HFFc6 (cell line): Measurements from ENCODE around the gene TBX21. TPM values are rescaled to one million over a fixed set of nuclear protein-coding genes. Genes with fewer than 3 reads are reported as not detected.
A peak's percentile ranks its signal among the peaks of the same experiment; 100 is the strongest.

Experiments used
- DNase-seq: peaks from one replicate; pipeline ENCODE4 v3.0.0-alpha.2; 2018
- H3K27ac Mint-ChIP-seq: 2 replicates; pipeline ENCODE4 v1.8.0; 2020; ENCODE audit warnings: mild to moderate bottlenecking, mixed read lengths
- H3K27me3 Mint-ChIP-seq: 2 replicates; pipeline ENCODE4 v1.8.0; 2021; ENCODE audit warnings: mild to moderate bottlenecking, moderate library complexity, mixed read lengths; ENCODE audit not compliant: insufficient read depth
- H3K36me3 Mint-ChIP-seq: 2 replicates; pipeline ENCODE4 v1.8.0; 2021; ENCODE audit warnings: low read depth, mixed read lengths
- H3K4me1 Mint-ChIP-seq: 2 replicates; pipeline ENCODE4 v1.8.0; 2020; ENCODE audit warnings: low read depth, mixed read lengths
- H3K4me3 Mint-ChIP-seq: 2 replicates; pipeline ENCODE4 v1.8.0; 2020; ENCODE audit warnings: mild to moderate bottlenecking, moderate library complexity, mixed read lengths
- H3K9me3 Mint-ChIP-seq: 2 replicates; pipeline ENCODE4 v1.8.0; 2020; ENCODE audit warnings: mild to moderate bottlenecking, mixed read lengths
- total RNA-seq, 6 experiments: library from RNA; stranded (reverse); fragmentation: NEBNext Ultra II Directional; extraction: Animal tissue kit (Norgen Biotek cat#: 25700); gene quantifications; 2 replicates in 1 of 6; 3 replicates in 5 of 6; pipeline ENCODE4 v1.2.3, GENCODE V29; 2021
- TF ChIP-seq, protein P1 (sequence below): fragments of 200-600 bp; sonication (generic); IDR thresholded peaks from 2 replicates; pipeline ENCODE4 v1.5.0; 2021; ENCODE audit warnings: antibody characterized with exemption, mild to moderate bottlenecking

The TBX21 gene
- total RNA-seq, 6 experiments from 2014 or later = not detected

DNA sequence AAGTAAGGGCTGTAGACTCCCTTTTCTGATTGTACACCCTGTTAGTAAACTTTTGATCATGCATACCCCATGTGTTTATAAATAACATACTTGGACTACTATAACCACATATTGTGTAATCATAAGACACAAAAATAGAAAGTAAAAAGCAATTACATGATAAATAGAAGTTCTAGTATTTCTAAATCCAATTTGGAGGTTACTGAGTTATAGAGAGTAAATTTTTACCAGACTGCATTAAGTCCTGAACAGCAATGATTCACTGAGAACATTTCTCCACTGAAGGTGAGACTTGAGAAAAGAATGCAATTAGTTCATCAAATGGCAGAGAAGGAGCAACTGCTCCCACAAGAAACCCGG, 46.8 kb upstream of the TBX21 start:
- peak overlapping the region; percentile 89 for H3K27ac Mint-ChIP-seq
- peak overlapping the region; percentile 30 for H3K4me3 Mint-ChIP-seq
- H3K9me3 Mint-ChIP-seq = no peaks in the 10 kb centered on the region

DNA sequence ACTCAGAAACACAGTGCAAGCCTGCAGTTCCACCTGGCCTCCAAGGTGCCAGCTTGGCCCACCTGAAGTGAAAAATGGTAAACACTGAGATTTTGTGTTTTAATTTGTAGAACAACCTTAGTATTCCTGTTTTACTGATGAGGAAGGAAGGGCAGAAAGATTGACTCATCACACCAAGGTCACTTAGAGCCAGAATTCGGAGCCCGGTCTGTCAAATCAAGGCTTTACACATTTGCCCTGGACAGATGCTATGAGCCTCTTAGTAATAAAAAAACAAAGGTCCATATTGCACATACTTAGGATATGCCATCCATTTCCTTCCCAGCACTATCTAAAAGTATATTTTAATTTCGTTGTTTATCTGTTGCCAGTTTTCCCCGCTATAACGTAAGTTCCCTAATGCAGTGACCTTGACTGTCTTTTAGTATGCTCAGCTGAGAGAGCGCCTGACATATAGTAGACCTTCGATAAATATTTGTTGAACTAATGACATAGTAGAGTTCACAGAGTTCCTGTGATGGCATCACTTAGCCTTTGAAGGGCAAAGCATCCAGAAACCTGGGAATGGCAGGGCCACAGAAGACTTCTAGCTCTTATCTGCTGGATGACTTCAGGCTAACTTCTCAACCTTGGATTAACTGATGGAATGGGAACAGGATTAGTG, 46.2 kb upstream of the TBX21 start:
- TF ChIP-seq, protein P1, sequence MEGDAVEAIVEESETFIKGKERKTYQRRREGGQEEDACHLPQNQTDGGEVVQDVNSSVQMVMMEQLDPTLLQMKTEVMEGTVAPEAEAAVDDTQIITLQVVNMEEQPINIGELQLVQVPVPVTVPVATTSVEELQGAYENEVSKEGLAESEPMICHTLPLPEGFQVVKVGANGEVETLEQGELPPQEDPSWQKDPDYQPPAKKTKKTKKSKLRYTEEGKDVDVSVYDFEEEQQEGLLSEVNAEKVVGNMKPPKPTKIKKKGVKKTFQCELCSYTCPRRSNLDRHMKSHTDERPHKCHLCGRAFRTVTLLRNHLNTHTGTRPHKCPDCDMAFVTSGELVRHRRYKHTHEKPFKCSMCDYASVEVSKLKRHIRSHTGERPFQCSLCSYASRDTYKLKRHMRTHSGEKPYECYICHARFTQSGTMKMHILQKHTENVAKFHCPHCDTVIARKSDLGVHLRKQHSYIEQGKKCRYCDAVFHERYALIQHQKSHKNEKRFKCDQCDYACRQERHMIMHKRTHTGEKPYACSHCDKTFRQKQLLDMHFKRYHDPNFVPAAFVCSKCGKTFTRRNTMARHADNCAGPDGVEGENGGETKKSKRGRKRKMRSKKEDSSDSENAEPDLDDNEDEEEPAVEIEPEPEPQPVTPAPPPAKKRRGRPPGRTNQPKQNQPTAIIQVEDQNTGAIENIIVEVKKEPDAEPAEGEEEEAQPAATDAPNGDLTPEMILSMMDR = no peak
- Mint-ChIP-seq H3K4me1 (peaks cover 66% of the 10 kb centered on the region), H3K27me3 (peaks cover 9% of the 10 kb centered on the region), H3K27ac (peak overlapping the region; percentile 89), H3K4me3 (peak overlapping the region; percentile 30), H3K9me3 (no peaks in the 10 kb centered on the region), H3K36me3 (peaks cover 50% of the 10 kb centered on the region)
- peak; percentile 30 for DNase-seq

More for the DNA sequence above, 46.8 kb upstream of the TBX21 start:
- peaks cover 9% of the 10 kb centered on the region for H3K27me3 Mint-ChIP-seq
- H3K36me3 Mint-ChIP-seq = peaks cover 52% of the 10 kb centered on the region
- DNase-seq = peak; percentile 72
- H3K4me1 Mint-ChIP-seq = peaks cover 66% of the 10 kb centered on the region
- TF ChIP-seq, protein P1 = no peak

DNA sequence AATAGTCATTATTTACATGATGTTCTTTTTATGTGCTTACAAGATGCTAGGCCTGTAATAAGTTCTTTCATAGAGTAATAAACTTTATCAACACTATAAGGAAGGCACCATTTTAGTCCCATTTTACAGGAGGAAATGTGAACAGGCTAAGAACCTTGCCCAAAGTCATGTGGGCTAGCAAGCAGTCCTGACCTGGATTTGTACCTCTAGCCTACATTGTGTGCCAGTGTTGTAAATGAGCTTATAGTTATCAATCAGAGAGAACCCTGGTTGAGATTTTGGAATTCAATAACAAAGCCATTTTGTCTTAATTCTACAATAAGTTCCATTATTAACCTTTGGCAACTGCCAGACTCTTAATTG, 45.7 kb upstream of the TBX21 start:
- H3K36me3 Mint-ChIP-seq = peaks cover 45% of the 10 kb centered on the region
- H3K4me3 Mint-ChIP-seq = no peak overlapping the region
- H3K9me3 Mint-ChIP-seq = no peaks in the 10 kb centered on the region
- no peak for DNase-seq
- peaks cover 9% of the 10 kb centered on the region for H3K27me3 Mint-ChIP-seq
- peak overlapping the region; percentile 89 for H3K27ac Mint-ChIP-seq
- TF ChIP-seq, protein P1 = no peak
- peaks cover 61% of the 10 kb centered on the region for H3K4me1 Mint-ChIP-seq

- Mint-ChIP-seq H3K27me3 (peaks cover 7% of the 10 kb centered on the region), H3K9me3 (no peaks in the 10 kb centered on the region), H3K36me3 (peaks cover 41% of the 10 kb centered on the region), H3K27ac (no peak overlapping the region), H3K4me1 (peaks cover 60% of the 10 kb centered on the region), H3K4me3 (no peak overlapping the region)
- DNase-seq = no peak
- TF ChIP-seq, protein P1 = no peak
Measured at GRCh38 chr17:47687748-47688147, 45.3 kb upstream of the TBX21 start.

DNA sequence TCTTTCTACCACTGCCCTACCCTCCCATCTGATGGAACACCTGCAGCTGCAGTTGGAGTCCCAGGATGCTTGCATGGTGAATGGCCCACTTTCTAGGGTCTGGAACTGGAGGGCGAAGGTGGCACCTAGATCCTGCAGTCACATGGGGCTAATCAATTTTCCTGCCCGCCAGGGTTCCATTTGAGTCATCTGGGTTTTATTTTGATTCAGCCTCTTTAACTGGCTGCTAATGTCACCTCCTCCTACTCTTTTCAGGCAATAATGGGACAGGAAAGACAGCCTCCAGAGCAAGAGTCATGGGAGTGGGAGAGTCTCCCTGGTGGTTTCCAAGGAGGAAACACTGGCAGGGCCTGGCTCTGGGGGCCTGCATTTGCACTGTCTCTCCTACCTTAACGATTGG, 42.9 kb upstream of the TBX21 start:
- peaks cover 19% of the 10 kb centered on the region for H3K36me3 Mint-ChIP-seq
- no peak overlapping the region for H3K27ac Mint-ChIP-seq
- H3K27me3 Mint-ChIP-seq = peaks cover 5% of the 10 kb centered on the region
- no peak overlapping the region; the same call in 1 of the 2 replicates for H3K4me3 Mint-ChIP-seq
- H3K9me3 Mint-ChIP-seq = no peaks in the 10 kb centered on the region
- H3K4me1 Mint-ChIP-seq = peaks cover 50% of the 10 kb centered on the region
- no peak for DNase-seq
- TF ChIP-seq, protein P1 = no peak
